ENCODE measurements around the gene KRTAP13-1.

Gene KRTAP13-1, protein sequence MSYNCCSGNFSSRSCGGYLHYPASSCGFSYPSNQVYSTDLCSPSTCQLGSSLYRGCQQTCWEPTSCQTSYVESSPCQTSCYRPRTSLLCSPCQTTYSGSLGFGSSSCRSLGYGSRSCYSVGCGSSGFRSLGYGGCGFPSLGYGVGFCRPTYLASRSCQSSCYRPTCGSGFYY

DNA sequence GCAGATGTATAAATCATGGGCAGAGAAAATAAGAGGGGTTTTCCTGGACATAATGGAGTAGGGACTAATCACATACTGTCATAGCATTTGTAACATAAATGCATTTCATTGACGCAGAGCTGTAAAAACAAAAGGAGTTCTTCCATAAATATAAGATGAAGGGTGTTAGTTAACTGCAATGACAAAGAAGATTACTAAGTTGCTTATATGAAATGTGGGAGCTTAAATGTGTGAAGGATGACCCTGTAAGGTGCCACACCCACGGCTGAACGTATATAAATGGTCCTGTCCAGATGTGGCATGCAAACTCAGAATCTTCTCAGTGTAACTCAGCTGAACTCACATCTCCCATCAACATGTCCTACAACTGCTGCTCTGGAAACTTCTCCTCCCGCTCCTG lies at the start of gene KRTAP13-1:
TSS of gene KRTAP13-1 (plus strand) at position 301 of the 400 bp plus-strand sequence. CDS start at position 357, 56 bp downstream.
- DNase-seq (ENCODE audit: low read depth in 2 of 2): no peak

DNA sequence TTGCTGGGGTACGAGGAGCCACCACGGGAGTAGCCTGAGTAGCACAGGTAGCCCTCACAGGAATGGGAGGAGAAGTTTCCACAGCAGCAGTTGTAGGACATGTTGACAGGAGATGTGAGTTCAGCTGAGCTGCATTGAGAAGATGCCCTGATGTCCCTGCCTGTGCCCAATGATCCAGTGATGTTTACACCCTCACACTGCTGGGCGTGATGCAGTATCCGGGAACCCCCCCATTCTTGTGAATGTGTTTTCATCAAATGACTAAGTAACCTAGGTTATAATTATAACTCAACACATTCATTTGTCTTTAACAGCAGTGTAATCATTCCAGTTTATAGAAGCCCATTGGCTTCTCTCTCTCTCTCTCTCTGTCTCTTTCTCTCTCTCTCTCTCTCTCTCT lies 47.3 kb upstream of the KRTAP13-1 start, which contains the start of gene KRTAP23-1:
TSS of gene KRTAP23-1 (minus strand) at position 101 of the 400 bp plus-strand sequence. CDS start at position 101, 0 bp downstream.
- DNase-seq (ENCODE audit: low read depth in 2 of 2): no peak

DNA sequence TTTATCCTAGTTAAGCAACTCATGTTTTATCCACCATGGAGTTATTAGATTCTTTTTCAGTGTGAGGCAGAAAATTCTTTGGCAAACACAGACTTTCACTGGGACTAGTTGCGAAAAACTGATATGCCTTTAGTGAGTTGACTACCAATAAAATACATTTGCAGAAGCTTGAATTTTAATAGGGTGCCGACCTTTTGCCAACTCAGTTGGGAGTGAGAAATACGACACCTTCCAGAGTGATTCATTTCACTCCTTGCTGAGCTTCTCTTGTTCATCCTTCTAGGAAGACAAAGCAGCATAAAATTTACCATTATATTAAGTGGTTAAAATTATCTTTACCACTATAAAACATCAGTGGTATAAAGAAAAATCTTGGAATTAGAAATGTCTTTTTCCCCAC lies 46.3 kb upstream of the KRTAP13-1 start:
- no peak for DNase-seq (ENCODE audit: low read depth in 2 of 2)

DNA sequence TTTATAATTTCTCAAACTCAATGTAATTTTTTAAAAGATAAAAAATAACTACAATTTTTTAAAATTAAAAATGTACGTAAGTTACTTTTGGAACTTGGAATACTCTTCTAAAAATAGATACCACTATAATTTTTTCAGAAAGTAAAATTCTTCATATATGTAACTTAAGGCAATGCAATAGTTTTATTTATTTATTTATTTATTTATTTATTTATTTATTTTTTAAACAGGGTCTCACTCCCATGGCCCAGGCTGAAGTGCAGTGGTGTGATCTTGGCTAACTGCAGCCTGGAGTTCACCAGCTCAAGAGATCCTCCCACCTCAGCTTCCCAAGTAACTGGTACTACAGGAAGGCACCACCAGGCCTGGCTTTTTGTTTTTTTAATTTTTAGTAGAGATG lies 44.3 kb upstream of the KRTAP13-1 start:
- DNase-seq (ENCODE audit: low read depth in 2 of 2): no peak

DNA sequence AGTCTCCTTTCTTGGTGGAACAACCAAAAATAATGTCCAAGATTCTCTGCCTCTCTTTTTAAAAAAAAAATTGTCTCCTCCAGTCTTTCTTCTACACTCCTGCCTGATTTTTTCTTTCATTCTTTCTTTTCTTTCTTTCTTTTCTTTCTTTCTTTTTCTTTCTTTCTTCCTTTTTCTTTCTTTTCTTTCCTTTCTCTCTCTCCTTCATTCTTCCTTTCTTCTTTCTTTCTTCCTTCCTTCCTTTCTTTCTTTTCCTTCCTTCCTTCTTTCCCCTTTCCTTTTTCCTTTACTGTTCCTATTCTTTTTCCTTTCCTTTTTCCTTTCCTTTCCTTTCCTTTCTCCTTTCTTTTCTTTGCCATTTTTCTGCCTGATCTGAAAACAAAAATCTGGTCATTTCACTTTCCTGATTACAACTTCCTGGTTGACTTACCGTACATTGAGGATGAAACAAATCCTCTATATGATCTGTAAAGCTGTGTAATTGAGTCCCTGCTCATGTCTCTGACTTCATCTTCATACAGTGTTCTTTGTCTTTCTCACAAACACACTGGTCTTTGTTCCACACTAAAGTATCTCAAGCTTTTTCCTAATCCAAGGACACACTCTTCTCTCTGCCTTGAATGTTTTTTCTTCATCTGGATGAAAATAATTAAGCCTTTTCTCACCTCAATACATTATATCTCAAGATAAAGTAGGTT lies 41.4 kb upstream of the KRTAP13-1 start:
- DNase-seq (ENCODE audit: low read depth in 2 of 2): no peak

DNA sequence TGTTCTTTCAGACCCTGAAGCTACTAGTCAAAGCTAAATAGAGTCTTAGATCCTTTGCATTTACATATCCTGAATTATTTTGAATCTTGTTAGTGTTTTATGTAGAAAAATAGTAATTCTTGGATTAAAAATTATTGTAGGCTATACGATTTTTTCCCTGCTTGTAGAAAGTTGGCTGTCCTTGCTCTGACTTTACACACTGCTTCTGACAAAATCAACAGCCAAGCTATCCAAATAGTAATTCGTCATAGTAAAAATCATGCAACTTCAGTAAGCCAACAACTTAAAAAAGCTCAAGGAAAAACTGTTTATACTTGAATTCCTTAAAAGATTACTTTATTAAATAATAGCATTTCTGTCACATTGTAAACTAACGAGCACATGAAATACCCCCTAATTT lies 39.9 kb upstream of the KRTAP13-1 start:
- DNase-seq (ENCODE audit: low read depth in 2 of 2): no peak

DNA sequence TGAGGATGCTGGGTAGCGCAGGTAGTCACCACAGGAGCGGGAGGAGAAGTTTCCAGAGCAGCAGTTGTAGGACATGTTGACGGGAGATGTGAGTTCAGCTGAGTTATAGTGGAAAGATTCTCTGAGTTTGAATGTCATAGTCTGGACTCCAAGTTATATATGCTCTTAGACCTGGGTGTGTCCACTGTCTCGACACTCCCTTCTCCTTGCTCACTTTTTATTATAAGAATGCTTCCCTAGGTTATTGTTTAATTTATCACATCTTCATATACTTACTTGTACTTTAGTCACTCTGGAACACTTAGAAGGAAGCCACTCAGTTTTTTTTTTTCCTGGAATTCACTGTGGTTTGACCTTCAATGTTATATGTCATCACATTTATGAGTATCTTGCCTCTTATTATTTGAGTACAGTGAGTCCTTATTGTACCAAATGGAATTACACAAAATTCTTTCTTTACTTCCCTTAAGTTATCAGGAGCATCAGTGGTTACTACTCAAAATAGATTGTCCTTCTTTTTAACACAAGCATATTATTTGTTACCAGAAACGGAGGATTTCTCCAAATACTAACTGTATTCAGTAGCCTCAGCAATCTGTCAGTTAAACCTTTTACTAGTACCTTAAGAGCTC lies 23.6 kb upstream of the KRTAP13-1 start, which contains the start of gene KRTAP13-2:
TSS of gene KRTAP13-2 (minus strand) at position 133 of the 632 bp plus-strand sequence. CDS start at position 75, 58 bp downstream.
- DNase-seq (ENCODE audit: low read depth in 2 of 2): no peak

DNA sequence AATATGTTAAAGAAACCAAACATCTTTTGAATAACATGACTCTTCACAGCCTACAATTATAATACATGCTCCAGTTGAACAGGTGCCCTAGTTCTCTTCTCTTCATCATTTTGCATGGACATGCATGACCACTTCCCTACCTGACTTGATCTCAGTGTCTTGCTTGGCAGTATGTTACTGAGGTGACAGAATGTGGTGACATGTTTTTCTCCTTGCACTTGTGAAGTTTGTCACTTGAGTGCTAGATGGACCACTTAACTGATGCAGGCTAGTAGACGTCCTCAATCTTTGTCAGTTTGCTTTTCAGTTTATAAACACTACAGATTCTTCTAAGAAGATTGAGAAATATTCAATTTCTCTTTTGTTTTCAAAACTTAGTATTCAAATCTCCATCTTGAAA lies 13.6 kb upstream of the KRTAP13-1 start:
- no peak for DNase-seq (ENCODE audit: low read depth in 2 of 2)

DNA sequence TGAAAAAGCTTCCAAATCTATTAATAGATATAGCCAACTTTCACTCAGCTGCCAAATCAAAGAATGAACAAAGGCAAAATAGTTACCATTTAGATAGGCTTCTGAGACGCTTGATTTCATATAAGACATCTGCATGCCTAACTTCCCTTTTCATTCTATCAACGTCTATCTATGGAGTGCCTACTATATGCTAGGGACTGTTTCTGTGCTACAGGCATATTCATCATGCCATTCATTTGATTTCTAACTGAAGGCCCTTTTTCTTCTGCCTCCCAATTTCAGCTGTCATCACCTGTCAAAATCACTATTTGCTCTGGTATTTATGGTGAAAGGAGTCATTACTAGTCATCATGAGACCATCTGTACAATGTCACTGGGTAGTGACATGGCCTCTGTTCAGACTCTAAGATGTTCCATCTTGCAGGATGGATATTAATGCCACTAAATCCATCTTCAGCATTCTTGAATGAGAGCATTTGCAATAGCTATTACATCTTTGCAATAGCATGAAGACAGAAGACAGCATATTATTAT lies 4.3 kb upstream of the KRTAP13-1 start:
- DNase-seq (ENCODE audit: low read depth in 2 of 2): no peak

DNA sequence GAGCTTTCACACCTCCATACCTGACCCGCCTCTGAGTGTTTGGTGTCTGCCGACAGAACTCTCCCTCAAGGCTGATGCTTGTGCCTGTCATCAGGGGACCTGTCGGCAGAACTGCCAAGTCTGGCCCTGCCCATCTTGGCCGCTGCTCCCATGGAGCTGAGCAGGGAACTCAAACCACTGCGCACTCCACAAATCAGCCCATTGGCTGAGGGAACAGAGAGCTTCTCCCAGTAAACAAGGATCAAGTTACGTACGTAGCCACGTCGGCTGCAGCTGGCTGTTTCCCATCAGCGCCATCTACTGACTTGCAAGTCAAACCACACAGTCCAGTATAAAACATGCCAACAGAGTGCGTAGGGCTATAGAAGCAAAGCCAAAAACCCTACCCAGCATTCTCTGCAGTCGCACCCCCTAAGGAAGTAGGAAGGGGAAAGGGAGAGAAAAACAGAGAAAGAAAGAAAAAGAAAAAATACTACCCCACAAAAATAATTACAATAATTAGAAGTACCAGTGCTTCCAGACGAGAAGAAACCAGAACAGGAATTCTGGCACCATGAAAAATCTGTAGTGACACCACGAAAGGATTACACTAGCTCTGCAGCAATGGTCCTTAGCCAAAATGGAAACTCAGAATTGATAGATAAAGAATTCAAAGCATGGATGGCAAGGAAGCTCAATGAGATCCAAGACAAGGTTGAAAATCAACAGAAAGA lies 13.1 kb downstream of the KRTAP13-1 start:
- no peak for DNase-seq (ENCODE audit: low read depth in 2 of 2)

DNA sequence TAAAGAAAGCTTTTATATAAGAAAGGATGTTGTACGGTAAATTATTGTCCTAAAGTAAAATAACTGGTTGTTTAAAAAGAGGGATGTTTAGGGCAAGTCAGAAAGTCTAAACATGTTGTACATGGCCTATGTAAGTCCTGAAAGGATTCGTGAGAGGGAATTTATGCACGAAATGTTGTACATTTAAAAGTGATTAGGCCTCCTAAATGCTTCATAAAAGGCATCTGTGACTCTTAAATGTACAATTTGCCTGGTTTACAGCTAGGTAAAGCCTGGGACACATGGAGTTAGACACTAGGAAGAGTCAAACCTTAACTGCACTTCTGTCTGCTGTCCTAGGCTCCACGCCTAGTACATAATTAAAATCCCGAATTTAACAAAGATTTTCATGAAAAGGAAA lies 20.2 kb downstream of the KRTAP13-1 start:
- no peak for DNase-seq (ENCODE audit: low read depth in 2 of 2)

DNA sequence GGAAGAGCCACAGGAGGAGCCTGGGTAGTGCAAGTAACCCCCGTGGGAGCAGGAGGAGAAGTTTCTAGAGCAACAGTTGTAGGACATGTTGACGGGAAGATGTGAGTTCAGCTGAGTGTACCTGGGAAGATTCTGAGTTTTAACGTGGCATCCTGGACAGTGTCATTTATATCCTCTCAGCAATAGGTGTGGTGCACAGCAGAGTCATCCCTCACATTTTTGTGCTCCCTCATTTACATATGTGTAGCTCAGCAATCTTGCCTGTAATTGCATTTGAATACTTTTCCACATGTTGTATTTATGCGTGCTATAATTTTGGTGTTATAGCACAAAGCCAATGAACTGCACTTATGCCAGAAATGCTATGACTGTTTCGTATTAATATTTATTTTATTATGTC lies 30.0 kb downstream of the KRTAP13-1 start, which contains the start of gene KRTAP13-3:
TSS of gene KRTAP13-3 (minus strand) at position 101 of the 400 bp plus-strand sequence. CDS start at position 87, 14 bp downstream.
- no peak for DNase-seq (ENCODE audit: low read depth in 2 of 2)

DNA sequence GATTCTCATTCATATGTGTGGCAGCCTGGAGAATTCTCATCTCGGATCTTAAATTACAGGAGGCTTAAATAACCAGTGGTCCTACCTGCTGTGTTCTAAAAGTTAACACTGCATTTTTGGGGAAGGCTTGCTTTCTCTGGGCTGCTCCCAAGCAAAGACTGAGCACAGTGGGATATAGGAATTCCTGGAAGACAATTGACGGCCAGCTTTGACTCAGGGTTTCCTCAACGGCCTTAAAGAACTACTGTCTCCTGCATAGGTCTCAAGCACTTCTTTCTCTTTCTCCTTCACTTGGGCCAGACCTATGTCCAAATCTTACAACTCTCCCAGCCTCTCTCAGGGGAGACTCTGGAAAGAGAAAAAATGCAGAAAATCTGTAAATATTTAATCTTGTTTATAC lies 30.9 kb downstream of the KRTAP13-1 start:
- DNase-seq (ENCODE audit: low read depth in 2 of 2): no peak

DNA sequence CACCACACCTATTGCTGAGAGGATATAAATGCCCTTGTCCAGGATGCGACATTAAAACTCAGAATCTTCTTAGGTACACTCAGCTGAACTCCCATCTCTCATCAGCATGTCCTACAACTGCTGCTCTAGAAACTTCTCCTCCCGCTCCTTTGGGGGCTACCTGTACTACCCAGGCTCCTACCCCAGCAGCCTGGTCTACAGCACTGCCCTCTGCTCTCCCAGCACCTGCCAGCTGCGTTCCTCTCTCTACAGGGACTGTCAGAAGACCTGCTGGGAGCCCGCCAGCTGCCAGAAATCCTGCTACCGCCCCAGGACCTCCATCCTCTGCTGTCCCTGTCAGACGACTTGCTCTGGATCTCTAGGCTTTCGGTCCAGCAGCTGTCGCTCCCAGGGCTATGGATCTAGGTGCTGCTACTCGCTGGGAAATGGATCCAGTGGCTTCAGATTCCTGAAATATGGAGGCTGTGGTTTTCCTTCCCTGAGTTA lies 34.4 kb downstream of the KRTAP13-1 start, which contains the start of gene KRTAP13-4:
TSS of gene KRTAP13-4 (plus strand) at position 51 of the 486 bp plus-strand sequence. CDS start at position 107, 56 bp downstream.
- DNase-seq (ENCODE audit: low read depth in 2 of 2): no peak

DNA sequence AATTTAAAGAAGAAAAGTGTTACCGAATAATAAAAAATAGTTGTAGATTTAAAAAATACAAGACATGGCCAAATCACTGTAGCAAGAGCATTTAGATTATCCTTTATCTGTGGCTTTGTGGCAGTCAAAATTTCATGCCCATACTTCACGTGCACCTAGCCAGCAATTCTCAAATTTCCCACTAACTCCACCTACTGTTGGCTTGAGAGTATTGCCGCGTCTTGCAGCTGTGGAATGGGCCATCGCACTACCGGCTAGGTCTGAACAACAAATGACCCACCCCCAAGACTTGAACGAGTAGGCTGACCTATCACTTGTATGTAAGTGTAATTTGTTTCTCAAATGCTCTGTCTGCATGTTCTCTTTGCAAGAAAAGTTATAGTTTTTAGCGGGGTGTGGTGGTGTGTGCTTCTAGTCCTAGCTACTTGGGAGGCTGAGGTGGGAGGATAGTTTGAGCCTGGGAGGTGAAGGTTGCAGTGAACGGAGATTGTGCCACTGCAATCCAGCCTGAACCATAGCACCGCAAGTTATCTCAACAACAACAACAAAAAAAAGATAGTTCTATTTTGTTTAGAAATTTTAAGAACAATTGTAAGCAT lies 38.3 kb downstream of the KRTAP13-1 start:
- no peak for DNase-seq (ENCODE audit: low read depth in 2 of 2)

DNA sequence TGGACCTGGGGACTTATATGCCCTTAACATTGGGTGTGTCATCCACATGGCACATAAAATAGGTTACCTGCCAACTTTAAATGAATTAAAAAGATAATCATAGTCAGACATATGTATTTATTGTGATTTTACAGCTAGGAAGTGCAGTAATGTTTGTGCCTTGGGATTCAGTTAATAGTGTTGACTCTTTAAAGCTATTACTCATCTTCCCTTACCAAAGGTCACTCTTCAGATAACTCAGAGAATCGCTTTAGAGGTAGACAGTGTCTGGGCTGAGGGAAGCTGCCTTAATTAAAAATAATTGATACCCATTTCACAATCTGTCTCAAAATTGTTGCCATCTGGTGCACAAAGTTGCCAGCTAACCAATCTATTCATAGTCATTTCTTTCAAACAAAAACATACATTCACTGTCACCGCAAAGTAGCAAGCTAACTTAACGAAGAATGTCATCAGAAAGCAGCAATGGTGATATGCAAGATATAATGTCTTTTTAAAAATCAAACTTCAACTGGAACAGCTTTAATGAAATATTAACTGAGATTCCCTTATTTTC lies 41.3 kb downstream of the KRTAP13-1 start:
- DNase-seq (ENCODE audit: low read depth in 2 of 2): no peak

DNA sequence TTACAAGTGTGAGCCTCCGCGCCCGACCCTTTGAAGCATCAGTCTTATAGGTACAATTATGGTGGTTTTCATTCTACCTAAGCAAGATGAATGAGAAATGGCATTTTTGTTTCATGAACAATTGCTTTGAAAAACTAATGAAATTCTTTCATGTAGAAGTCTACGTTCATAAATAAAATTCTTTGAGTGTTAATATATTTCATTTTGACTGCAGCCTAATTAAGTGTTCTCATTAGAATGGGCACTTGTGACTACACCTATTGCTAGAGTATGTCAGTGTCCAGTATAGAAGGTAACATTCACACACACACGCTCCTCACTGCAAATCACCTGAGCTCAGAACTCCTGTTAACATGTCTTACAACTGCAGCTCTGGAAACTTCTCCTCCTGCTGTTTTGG lies 44.1 kb downstream of the KRTAP13-1 start, which contains the start of gene KRTAP15-1:
TSS of gene KRTAP15-1 (plus strand) at position 301 of the 400 bp plus-strand sequence. CDS start at position 354, 53 bp downstream.
- no peak for DNase-seq (ENCODE audit: low read depth in 2 of 2)

DNA sequence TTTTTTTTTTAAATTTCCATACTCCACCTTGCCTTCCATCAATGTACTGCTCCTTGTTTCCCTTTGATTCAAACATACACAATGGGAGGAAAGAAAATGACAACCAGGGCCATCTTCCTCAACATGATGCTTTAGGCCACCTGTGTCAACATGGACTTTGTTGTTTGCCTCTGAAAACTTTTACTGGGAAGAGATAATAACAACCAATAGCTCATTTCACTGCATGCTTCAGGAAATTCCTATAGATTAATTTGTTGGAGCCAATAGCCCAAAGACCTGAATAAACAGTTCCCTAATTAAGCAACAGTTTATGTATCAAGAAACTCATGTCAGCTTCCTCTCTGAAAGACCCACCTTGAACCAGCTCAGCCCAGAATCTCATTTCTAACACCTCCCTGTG lies 47.4 kb downstream of the KRTAP13-1 start:
- no peak for DNase-seq (ENCODE audit: low read depth in 2 of 2)

DNA sequence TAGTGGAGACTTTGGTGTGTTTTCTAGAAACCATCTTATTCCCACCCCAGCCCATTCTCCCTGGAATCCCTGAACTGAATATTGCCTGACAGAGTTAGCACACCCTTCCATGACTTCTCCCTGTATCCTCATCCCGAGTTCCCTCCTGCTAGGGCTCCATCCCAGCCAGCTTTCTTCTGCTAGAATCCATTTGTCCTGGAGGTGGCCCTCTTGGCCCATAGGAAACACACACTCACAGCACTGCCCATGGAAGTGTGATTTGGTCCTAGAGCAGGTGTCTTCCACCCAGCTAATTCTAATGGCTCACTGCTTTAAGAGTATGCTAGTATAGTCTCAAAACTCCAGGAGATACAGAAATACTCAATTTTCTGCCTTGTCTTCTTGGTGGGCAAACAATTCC lies 48.4 kb downstream of the KRTAP13-1 start:
- no peak for DNase-seq (ENCODE audit: low read depth in 2 of 2)

Measured in stimulated activated CD8-positive, alpha-beta memory T cell treated with anti-CD3 and anti-CD28 coated beads, Interleukin-7, amount 100 ng/mL, for 4 hours (primary cell).